GM21423 (cell line): ENCODE results near the gene TMEM72.

ENCODE experiments used
- ATAC-seq: cut with Tn5 transposase; IDR thresholded peaks from one replicate; pipeline ENCODE4 v1.9.1; 2021; ENCODE audit warnings: mild to moderate bottlenecking, moderate library complexity; ENCODE audit not compliant: unreplicated experiment

TMEM72 gene

GRCh38 chr10:44933451-44934321, 22.5 kb downstream of the TMEM72 start:
- no peak for ATAC-seq

- ATAC-seq = no peak
Observed at GRCh38 chr10:44934416-44935200, 23.5 kb downstream of the TMEM72 start.

GRCh38 chr10:44935201-44935965, 24.2 kb downstream of the TMEM72 start:
- no peak for ATAC-seq

- no peak for ATAC-seq
Observed at GRCh38 chr10:44935966-44936295, 24.8 kb downstream of the TMEM72 start.

- no peak for ATAC-seq
Observed at GRCh38 chr10:44936314-44936975, 25.3 kb downstream of the TMEM72 start.

- ATAC-seq = no peak
Observed at GRCh38 chr10:44937196-44938005, 26.3 kb downstream of the TMEM72 start.

- ATAC-seq = no peak
Observed at GRCh38 chr10:44938956-44939355, 27.8 kb downstream of the TMEM72 start.

GRCh38 chr10:44939691-44940401, 28.7 kb downstream of the TMEM72 start:
- ATAC-seq = no peak

- ATAC-seq = no peak
Observed at GRCh38 chr10:44944354-44944753, 33.2 kb downstream of the TMEM72 start.

- peak; percentile 57 for ATAC-seq
Observed at GRCh38 chr10:44946205-44946604, 35.1 kb downstream of the TMEM72 start.

GRCh38 chr10:44947371-44948152, 36.4 kb downstream of the TMEM72 start:
- ATAC-seq = peak; percentile 64

- ATAC-seq = no peak
Observed at GRCh38 chr10:44948642-44949041, 37.5 kb downstream of the TMEM72 start.

GRCh38 chr10:44949127-44949802, 38.1 kb downstream of the TMEM72 start:
- no peak for ATAC-seq

- ATAC-seq = no peak
Observed at GRCh38 chr10:44949915-44950314, 38.8 kb downstream of the TMEM72 start.

- ATAC-seq = no peak
Observed at GRCh38 chr10:44950326-44951225, 39.4 kb downstream of the TMEM72 start.

- no peak for ATAC-seq
Observed at GRCh38 chr10:44951576-44952226, 40.6 kb downstream of the TMEM72 start.
